HCT116 (cell line): ENCODE measurements around the gene HIP1. TPM values are rescaled to one million over a fixed set of nuclear protein-coding genes. Genes with fewer than 3 reads are reported as not detected.
"Not testable (repeated sequence)": the region's sequence is repeated elsewhere in the genome, so short reads cannot be mapped to it uniquely, and the experiment has no call there.

ENCODE experiments used
- ATAC-seq: fragments of 200-7000 bp; cut with Tn5 transposase; 2 replicates; pipeline ENCODE4 v1.9.1; 2020; ENCODE audit warnings: mild to moderate bottlenecking, moderate library complexity
- BruUV-seq: library from RNA; stranded (reverse); fragments of 400-500 nt; replicated peaks from 2 replicates; lab custom pipeline; 2021; lab: Mats Ljungman, UMichigan
- CTCF ChIA-PET: fragments of 300-600 bp; sonication (Branson Sonifier 250); formaldehyde crosslinking; loops from one replicate; lab custom pipeline; 2021; ENCODE audit warnings: antibody characterized with exemption; lab: Charles Lee
- POLR2A ChIA-PET: fragments of 300-600, 350-600 bp; sonication (Branson Sonifier 250); formaldehyde crosslinking; loops from one replicate; lab custom pipeline; 2021; ENCODE audit warnings: antibody characterized with exemption; lab: Charles Lee
- RAD21 ChIA-PET, 2 experiments: fragments of 300-600 bp; sonication (Branson Sonifier 250); formaldehyde crosslinking; loops; one replicate each; lab custom pipeline; 2023; ENCODE audit warnings: low total read pairs in 2 of 2; ENCODE audit not compliant: uncharacterized antibody in 2 of 2, unreplicated experiment in 2 of 2, low non-redundant PET in 1 of 2; lab: Charles Lee
- DNase-seq: peaks from one replicate; pipeline ENCODE4 v3.0.0-alpha.2; 2010; ENCODE audit warnings: low read depth, low spot score
- H2AFZ ChIP-seq: fragments of 200-600 bp; shearing (Covaris generic), sonication (generic); 2 replicates; pipeline ENCODE4 v1.6.1; 2017; ENCODE audit warnings: low read depth, mixed run types, mixed read lengths, antibody characterized with exemption, low read length; ENCODE audit not compliant: poor library complexity, severe bottlenecking
- H3K27ac ChIP-seq: 2 replicates; pipeline ENCODE4 v1.5.1; 2012; ENCODE audit warnings: low read depth, low read length
- H3K27me3 ChIP-seq: fragments of 200-600 bp; sonication (generic); 2 replicates; pipeline ENCODE4 v1.6.1; 2016; ENCODE audit warnings: mixed run types, low read length, mixed read lengths; ENCODE audit not compliant: insufficient read depth
- H3K36me3 ChIP-seq, 2 experiments: fragments of 200-500 bp in 1 of 2; fragments of 200-600 bp in 1 of 2; sonication (Bioruptor generic) in 1 of 2; sonication (generic) in 1 of 2; 2 replicates each; pipeline versions ENCODE4 v1.5.1 to v1.6.1; 2014 to 2016; ENCODE audit warnings: low read length in 2 of 2, inconsistent platforms in 1 of 2, mixed read lengths in 1 of 2, mixed run types in 1 of 2; ENCODE audit not compliant: insufficient read depth in 2 of 2, control insufficient read depth in 1 of 2
- H3K4me1 ChIP-seq, 2 experiments: fragments of 200-600 bp in 1 of 2; sonication (generic) in 1 of 2; 2 replicates each; pipeline versions ENCODE4 v1.5.1 to v1.6.1; 2012 to 2017; ENCODE audit warnings: low read length in 2 of 2, inconsistent platforms in 1 of 2, mild to moderate bottlenecking in 1 of 2, mixed read lengths in 1 of 2, mixed run types in 1 of 2, moderate library complexity in 1 of 2; ENCODE audit not compliant: insufficient read depth in 2 of 2, control insufficient read depth in 1 of 2
- H3K4me2 ChIP-seq: fragments of 200-600 bp; sonication (generic); 2 replicates; pipeline ENCODE4 v1.6.1; 2017; ENCODE audit warnings: mixed run types, low read length, mixed read lengths
- H3K4me3 ChIP-seq, 2 experiments: fragments of 200-600 bp in 1 of 2; sonication (generic) in 1 of 2; replicated peaks in 1 of 2; 2 replicates each; pipeline ENCODE4 v1.5.1; 2011 to 2016; ENCODE audit warnings: low read length in 2 of 2, control low read depth in 1 of 2, low read depth in 1 of 2, mild to moderate bottlenecking in 1 of 2, mixed read lengths in 1 of 2, mixed run types in 1 of 2
- H3K79me2 ChIP-seq: fragments of 200-600 bp; sonication (generic); 2 replicates; pipeline ENCODE4 v1.6.1; 2017; ENCODE audit warnings: mild to moderate bottlenecking, mixed run types, low read length, moderate library complexity, mixed read lengths; ENCODE audit not compliant: insufficient read depth
- H3K9ac ChIP-seq: fragments of 200-600 bp; sonication (generic); 2 replicates; pipeline ENCODE4 v1.6.1; 2016; ENCODE audit warnings: low read length, mixed read lengths
- H3K9me2 ChIP-seq: fragments of 200-600 bp; sonication (generic), shearing (Covaris generic); 2 replicates; pipeline ENCODE4 v1.6.1; 2017; ENCODE audit warnings: mixed run types, mild to moderate bottlenecking, moderate library complexity; ENCODE audit not compliant: insufficient read depth
- H3K9me3 ChIP-seq, 2 experiments: fragments of 200-500 bp in 1 of 2; fragments of 200-600 bp in 1 of 2; sonication (Bioruptor generic) in 1 of 2; sonication (generic) in 1 of 2; 2 replicates each; pipeline ENCODE4 v1.6.1; 2014 to 2017; ENCODE audit warnings: low read length in 2 of 2, mixed read lengths in 2 of 2, inconsistent platforms in 1 of 2, low read depth in 1 of 2, mild to moderate bottlenecking in 1 of 2, mixed run types in 1 of 2, moderate library complexity in 1 of 2; ENCODE audit not compliant: control insufficient read depth in 1 of 2, insufficient read depth in 1 of 2
- H4K20me1 ChIP-seq: fragments of 200-600 bp; sonication (generic), shearing (Covaris generic); 2 replicates; pipeline ENCODE4 v1.6.1; 2017; ENCODE audit warnings: mixed run types, mild to moderate bottlenecking, moderate library complexity; ENCODE audit not compliant: insufficient read depth
- CEBPB ChIP-seq: IDR thresholded peaks from 2 replicates; pipeline ENCODE4 v1.6.1; 2012; ENCODE audit warnings: low read depth
- CTCF ChIP-seq, 3 experiments: fragments of 200-600 bp in 1 of 3; sonication (generic) in 1 of 3; IDR thresholded peaks in 2 of 3; conservative IDR thresholded peaks in 1 of 3; 2 replicates each; pipeline ENCODE4 v1.5.1; 2012 to 2017; ENCODE audit warnings: low read depth in 2 of 3, low read length in 2 of 3, antibody characterized with exemption in 1 of 3, borderline replicate concordance in 1 of 3, control low read depth in 1 of 3, mild to moderate bottlenecking in 1 of 3, mixed read lengths in 1 of 3, mixed run types in 1 of 3, moderate library complexity in 1 of 3; ENCODE audit not compliant: insufficient read depth in 1 of 3
- MAX ChIP-seq: IDR thresholded peaks from 2 replicates; pipeline ENCODE4 v1.6.1; 2012
- RAD21 ChIP-seq: IDR thresholded peaks from 2 replicates; pipeline ENCODE4 v1.6.1; 2012; ENCODE audit warnings: low read depth, mild to moderate bottlenecking
- SIN3A ChIP-seq: IDR thresholded peaks from 2 replicates; pipeline ENCODE4 v1.6.1; 2012; ENCODE audit warnings: low read depth
- YY1 ChIP-seq: IDR thresholded peaks from 2 replicates; pipeline ENCODE4 v1.6.1; 2011; ENCODE audit warnings: low read length, low read depth, moderate library complexity, mild to moderate bottlenecking; ENCODE audit not compliant: insufficient replicate concordance; ENCODE audit errors: extremely low read depth
- ZBTB33 ChIP-seq: IDR thresholded peaks from 2 replicates; pipeline ENCODE4 v1.6.1; 2011; ENCODE audit warnings: mild to moderate bottlenecking, low read length, moderate library complexity; ENCODE audit not compliant: insufficient replicate concordance; ENCODE audit errors: extremely low read depth
- intact Hi-C: fragments of 100-400 bp; cut with micrococcal nuclease; formaldehyde crosslinking; loops from 2 replicates; pipeline ENCODE4 v1.10.0; 2022
- total RNA-seq: library from RNA; stranded (reverse); gene quantifications from one replicate; pipeline ENCODE4 v1.2.1, GENCODE V29; 2021; ENCODE audit not compliant: unreplicated experiment

HIP1 gene
- total RNA-seq, 1 experiment from 2014 or later: 22.1 TPM

GRCh38 chr7:75604408-75604807 is 134.3 kb downstream of the HIP1 start:
- CTCF ChIA-PET: no interaction called here

GRCh38 chr7:75602831-75603230 is 135.9 kb downstream of the HIP1 start:
- DNase-seq, intact Hi-C loops: not testable (repeated sequence)
- H3K4me1 ChIP-seq: peaks cover 0 to 11% of the 10 kb centered on the region in 2 experiments; a peak in 2 of 4 replicates

More at GRCh38 chr7:75604408-75604807, 134.3 kb downstream of the HIP1 start:
- no TSS peak for BruUV-seq
- H3K79me2 ChIP-seq: no peaks in the 10 kb centered on the region
- H3K9ac ChIP-seq: no peak overlapping the region
- H3K27me3 ChIP-seq: no peaks in the 10 kb centered on the region
- ATAC-seq (no peak), DNase-seq (no peak)
- ChIA-PET POLR2A (interaction anchor here (0.6 kb wide), 1 partner anchor 35 kb away, joined by 3 read pairs; no protein-coding TSS in a partner anchor), RAD21 (no interaction called here)
- intact Hi-C loops: no loop called here
- no peak overlapping the region for H2AFZ ChIP-seq
- no peak overlapping the region for H3K4me3 ChIP-seq
- no peak for TF ChIP-seq SIN3A
- H3K27ac ChIP-seq: no peak overlapping the region
- H3K9me3 ChIP-seq: no peaks in the 10 kb centered on the region
- H3K36me3 ChIP-seq: no peaks in the 10 kb centered on the region
- no peaks in the 10 kb centered on the region for H3K9me2 ChIP-seq
- no peak overlapping the region for H3K4me2 ChIP-seq
- no peaks in the 10 kb centered on the region for H4K20me1 ChIP-seq
- H3K4me1 ChIP-seq: peaks cover 0 to 8% of the 10 kb centered on the region in 2 experiments; a peak in 2 of 4 replicates

GRCh38 chr7:75601539-75601938 is 137.2 kb downstream of the HIP1 start:
- ChIA-PET CTCF (no interaction called here), POLR2A (no interaction called here), RAD21 (interaction anchor here in 1 of 2 experiments (0.7 kb wide), 1 partner anchor 19 kb away, joined by 3 read pairs; no protein-coding TSS in a partner anchor)
- BruUV-seq: no TSS peak
- Histone ChIP-seq H2AFZ (no peak overlapping the region), H3K4me1 (peaks cover 7 to 24% of the 10 kb centered on the region in 2 experiments), H3K27ac (no peak overlapping the region), H3K27me3 (no peaks in the 10 kb centered on the region), H3K4me2 (no peak overlapping the region), H3K4me3 (no peak overlapping the region), H3K9me2 (no peaks in the 10 kb centered on the region), H3K9me3 (no peaks in the 10 kb centered on the region), H4K20me1 (no peaks in the 10 kb centered on the region), H3K36me3 (no peaks in the 10 kb centered on the region), H3K9ac (no peak overlapping the region), H3K79me2 (no peaks in the 10 kb centered on the region)
- DNase-seq (no peak), ATAC-seq (no peak)
- intact Hi-C loops: no loop called here
- TF ChIP-seq CTCF (IDR thresholded peaks at IDR 0.05 in 2 of 3, conservative IDR thresholded peaks at IDR 0.05 in 1 of 3; ENCODE audit: borderline replicate concordance in 1 of 3, insufficient read depth in 1 of 3, low read depth in 2 of 3, low read length in 2 of 3): no peak
- TF ChIP-seq ZBTB33: no peak
- TF ChIP-seq CEBPB: no peak
- TF ChIP-seq MAX: no peak
- no peak for TF ChIP-seq RAD21
- no peak for TF ChIP-seq YY1

More at GRCh38 chr7:75602831-75603230, 135.9 kb downstream of the HIP1 start:
- H2AFZ ChIP-seq, H3K27ac ChIP-seq, H3K27me3 ChIP-seq, H3K9ac ChIP-seq, H3K9me3 ChIP-seq, H3K79me2 ChIP-seq, H3K9me2 ChIP-seq, BruUV-seq, H3K4me3 ChIP-seq, H4K20me1 ChIP-seq, RAD21 ChIA-PET, POLR2A ChIA-PET, CTCF ChIA-PET, H3K36me3 ChIP-seq, H3K4me2 ChIP-seq: not testable (repeated sequence)
- ATAC-seq: peak; percentile 47; the same call in 1 of the 2 replicates
